BJ (cell line): Measurements from ENCODE around the gene FAM174C. TPM values are rescaled to one million over a fixed set of nuclear protein-coding genes. Genes with fewer than 3 reads are reported as not detected.

ENCODE experiments used
- CTCF ChIA-PET: fragments of 350-600 bp; formaldehyde crosslinking; extraction: SDS; loops from one replicate; lab custom pipeline; 2021; ENCODE audit warnings: antibody characterized with exemption, inconsistent platforms; lab: Yijun Ruan, JAX
- POLR2A ChIA-PET: fragments of 300-600 bp; sonication (Branson Sonifier 250); formaldehyde crosslinking; extraction: SDS; loops from one replicate; lab custom pipeline; 2021; ENCODE audit warnings: antibody characterized with exemption; lab: Charles Lee
- DNase-seq: peaks from one replicate; pipeline ENCODE4 v3.0.0-alpha.2; 2011; ENCODE audit warnings: low read depth
- H3K27me3 ChIP-seq: 2 replicates; pipeline ENCODE4 v1.6.0; 2011; ENCODE audit warnings: low read length; ENCODE audit not compliant: control insufficient read depth, insufficient read depth
- H3K36me3 ChIP-seq: 2 replicates; pipeline ENCODE4 v1.5.1; 2011; ENCODE audit warnings: low read length; ENCODE audit not compliant: control insufficient read depth, insufficient read depth
- H3K4me3 ChIP-seq: 2 replicates; pipeline ENCODE4 v1.5.1; 2011; ENCODE audit warnings: low read depth, mild to moderate bottlenecking, control low read depth, low read length
- CTCF ChIP-seq: IDR thresholded peaks from 2 replicates; pipeline ENCODE4 v1.5.1; 2011; ENCODE audit warnings: low read depth, mild to moderate bottlenecking, control low read depth, inconsistent platforms, low read length, moderate library complexity; ENCODE audit not compliant: insufficient read depth
- polyA plus RNA-seq: library from polyadenylated mRNA; depleted of rRNA; stranded (reverse); fragments of >200 nt; gene quantifications from 2 replicates; pipeline ENCODE4 v1.2.3, GENCODE V29; 2011

FAM174C gene
- polyA plus RNA-seq, 1 experiment, result 37.5 TPM

GRCh38 chr19:1247748-1248138 lies 27.6 kb upstream of the FAM174C start:
- no peak for TF ChIP-seq CTCF
- CTCF ChIA-PET, result interaction anchor here (7.5 kb wide), 1 partner anchor 16 kb away, joined by 437 read pairs; the partner anchor contains the start of gene CIRBP
- Histone ChIP-seq H3K4me3 (peak overlapping the region; percentile 81), H3K27me3 (no peaks in the 10 kb centered on the region), H3K36me3 (peaks cover 15% of the 10 kb centered on the region)
- DNase-seq, result no peak
- POLR2A ChIA-PET, result interaction anchor here (4.5 kb wide), 1 partner anchor 22 kb away, joined by 78 read pairs; the partner anchor contains the start of gene CIRBP

GRCh38 chr19:1248139-1248785 lies 27.1 kb upstream of the FAM174C start, which contains the start of gene MIDN:
Gene MIDN (plus strand): TSS chr19:1248583. CDS start chr19:1250297, 1,714 bp downstream.
- no peak for DNase-seq
- peak; percentile 56 for TF ChIP-seq CTCF
- CTCF ChIA-PET, result interaction anchor here (1.0 kb wide), 3 partner anchors 11 to 18 kb away, joined by 3 to 12 read pairs (median 3); no protein-coding TSS in a partner anchor
- Histone ChIP-seq H3K36me3 (peaks cover 15% of the 10 kb centered on the region), H3K27me3 (no peaks in the 10 kb centered on the region), H3K4me3 (peak within 1 kb of the TSS; percentile 81)
- POLR2A ChIA-PET, result interaction anchor here (1.0 kb wide), 1 partner anchor 21 kb away, joined by 8 read pairs; the partner anchor contains the start of gene CIRBP

GRCh38 chr19:1248786-1249297 lies 26.5 kb upstream of the FAM174C start:
- no peak for DNase-seq
- H3K4me3 ChIP-seq, result peak overlapping the region; percentile 81
- H3K27me3 ChIP-seq, result no peaks in the 10 kb centered on the region
- POLR2A ChIA-PET, result interaction anchor here (1.0 kb wide), 1 partner anchor 20 kb away, joined by 8 read pairs; the partner anchor contains the start of gene CIRBP
- peak; percentile 47 for TF ChIP-seq CTCF
- peaks cover 16% of the 10 kb centered on the region for H3K36me3 ChIP-seq
- CTCF ChIA-PET, result interaction anchor here (0.6 to 1.0 kb wide), 6 partner anchors 10 to 23 kb away, joined by 3 to 12 read pairs (median 3); no protein-coding TSS in a partner anchor

DNA sequence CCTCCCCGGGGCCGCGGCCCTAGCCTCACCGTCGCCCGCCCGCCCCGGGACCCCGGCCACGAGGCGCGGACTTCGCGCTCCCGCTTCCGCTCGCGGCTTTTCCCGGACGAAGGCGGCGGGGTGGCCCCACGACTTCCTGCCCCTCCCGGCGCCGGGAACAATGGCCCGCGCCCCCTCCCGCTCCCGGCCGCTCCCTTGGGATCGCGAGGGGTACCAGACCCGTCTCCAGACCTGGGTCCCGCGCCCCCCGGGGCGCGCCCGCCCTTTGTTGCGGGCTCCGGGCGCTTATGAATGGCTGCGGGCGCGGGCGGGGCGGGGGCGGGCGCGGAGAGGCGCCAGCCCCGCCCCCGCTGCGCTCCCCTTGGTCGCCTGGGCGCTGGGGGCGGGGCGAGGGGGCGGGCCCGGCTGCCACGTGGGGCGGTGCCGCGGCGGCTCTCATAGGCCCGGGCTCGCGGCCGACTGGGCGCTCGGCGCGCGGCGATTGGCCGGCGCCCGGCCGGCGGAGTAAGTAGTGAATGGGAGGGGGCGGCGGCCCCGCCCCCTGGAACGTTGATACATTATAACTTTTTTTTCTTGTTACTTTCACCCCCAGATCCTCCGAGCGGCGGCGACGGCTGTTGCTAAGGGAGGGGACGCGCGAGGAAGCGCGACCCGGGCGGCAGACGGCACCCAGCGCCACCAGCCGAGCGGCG lies 25.9 kb upstream of the FAM174C start:
- POLR2A ChIA-PET, result interaction anchor here (1.0 kb wide), 1 partner anchor 20 kb away, joined by 8 read pairs; the partner anchor contains the start of gene CIRBP
- peak overlapping the region; percentile 81 for H3K4me3 ChIP-seq

More for the DNA sequence above, 25.9 kb upstream of the FAM174C start:
- TF ChIP-seq CTCF, result no peak
- CTCF ChIA-PET, result interaction anchor here (0.6 to 1.0 kb wide), 7 partner anchors 10 to 23 kb away, joined by 3 to 12 read pairs (median 3); no protein-coding TSS in a partner anchor
- Histone ChIP-seq H3K27me3 (no peaks in the 10 kb centered on the region), H3K36me3 (peaks cover 20% of the 10 kb centered on the region)
- no peak for DNase-seq
